SIG-M5 treated with dmso at 0.1 percent for 504 hours (cell line): Measurements from ENCODE around the gene VEGFA.
A peak's percentile ranks its signal among the peaks of the same experiment; 100 is the strongest.

Experiments used
- DNase-seq: peaks from one replicate; lab custom pipeline; 2025; ENCODE audit not compliant: unreplicated experiment; lab: John Stamatoyannopoulos, UW

Gene VEGFA

DNA sequence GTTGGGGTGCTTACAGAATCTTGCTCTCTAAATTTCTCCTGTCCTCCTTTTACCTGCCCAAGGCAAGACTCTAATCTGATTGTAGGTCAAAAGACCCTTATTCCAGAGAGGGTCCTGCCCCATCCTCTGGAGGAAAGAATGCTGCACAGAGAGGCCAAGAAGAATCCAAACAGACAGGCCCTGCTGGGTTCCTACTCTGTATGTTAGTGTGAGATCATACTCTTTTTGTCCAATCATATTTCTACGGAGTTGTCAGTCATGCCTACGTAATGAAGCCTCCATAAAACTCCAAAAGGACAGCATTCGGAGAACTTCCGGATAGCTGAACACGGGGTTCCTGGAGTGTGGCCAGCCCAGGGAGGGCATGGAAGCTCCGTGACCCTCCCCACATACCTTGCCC, 50.5 kb downstream of the VEGFA start:
- no peak for DNase-seq

DNA sequence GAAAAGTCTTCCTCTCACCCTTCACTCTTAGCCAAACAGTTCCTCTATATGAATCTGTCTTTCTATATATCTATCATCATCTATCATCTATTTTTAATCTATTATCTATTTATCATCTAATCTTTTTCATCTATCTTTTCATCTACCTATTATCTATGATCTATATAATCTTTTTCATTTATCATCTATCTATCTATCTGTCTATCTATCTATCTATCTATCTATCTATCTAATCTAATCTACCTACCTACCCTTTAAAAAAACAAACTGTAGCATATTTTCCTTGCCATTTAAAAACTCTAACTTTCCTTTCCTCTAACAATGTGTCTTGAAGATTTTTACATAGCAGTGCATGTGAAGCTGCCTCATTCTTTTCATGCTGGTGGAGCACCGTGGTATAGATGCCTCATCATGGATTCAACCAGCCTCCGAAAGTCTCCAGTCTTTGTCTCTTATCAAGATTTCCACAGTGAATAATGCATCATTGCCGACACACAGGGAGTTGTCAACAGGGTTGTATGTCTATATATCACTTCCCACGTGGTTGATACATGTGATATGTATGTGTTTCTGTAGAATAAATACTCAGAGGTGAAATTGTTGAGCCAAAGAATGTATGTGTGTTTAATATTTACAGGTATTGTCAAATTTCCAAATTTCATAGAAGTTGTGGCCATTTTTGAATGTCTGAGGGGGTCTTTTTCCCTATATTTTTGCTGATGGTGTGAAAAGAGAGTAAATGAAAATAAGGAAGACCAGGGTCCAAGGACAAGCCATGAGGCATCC, 51.3 kb downstream of the VEGFA start:
- no peak for DNase-seq

DNA sequence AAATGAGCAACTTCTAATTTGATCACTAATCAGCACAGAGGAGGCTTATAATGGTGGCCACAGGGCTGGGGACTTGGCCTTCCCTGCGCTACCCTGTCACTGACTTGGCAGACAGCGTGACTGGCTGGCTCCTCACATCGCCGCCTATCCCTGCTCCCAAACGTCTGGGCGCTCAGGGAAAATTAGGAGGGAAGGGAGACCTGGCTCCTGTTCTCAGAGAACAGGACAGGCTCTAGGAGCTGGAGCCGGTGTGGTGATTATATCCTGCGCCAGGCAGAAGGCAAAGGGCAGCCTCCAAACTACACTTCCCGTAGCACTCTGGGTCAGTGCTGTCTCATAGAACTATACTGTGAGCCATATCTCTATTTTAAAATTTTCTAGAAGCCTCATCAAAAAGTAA, 53.4 kb downstream of the VEGFA start:
- DNase-seq: no peak

- DNase-seq: peak; percentile 53
These were observed 54.1 kb downstream of the VEGFA start for GRCh38 chr6:43823879-43824702.

- no peak for DNase-seq
These were observed 54.7 kb downstream of the VEGFA start for GRCh38 chr6:43824703-43825064.

GRCh38 chr6:43825187-43826115, 55.4 kb downstream of the VEGFA start:
- DNase-seq: no peak

- DNase-seq: peak; percentile 13
These were observed 56.7 kb downstream of the VEGFA start for GRCh38 chr6:43826730-43827129.

- no peak for DNase-seq
These were observed 57.9 kb downstream of the VEGFA start for GRCh38 chr6:43827898-43828297.

DNA sequence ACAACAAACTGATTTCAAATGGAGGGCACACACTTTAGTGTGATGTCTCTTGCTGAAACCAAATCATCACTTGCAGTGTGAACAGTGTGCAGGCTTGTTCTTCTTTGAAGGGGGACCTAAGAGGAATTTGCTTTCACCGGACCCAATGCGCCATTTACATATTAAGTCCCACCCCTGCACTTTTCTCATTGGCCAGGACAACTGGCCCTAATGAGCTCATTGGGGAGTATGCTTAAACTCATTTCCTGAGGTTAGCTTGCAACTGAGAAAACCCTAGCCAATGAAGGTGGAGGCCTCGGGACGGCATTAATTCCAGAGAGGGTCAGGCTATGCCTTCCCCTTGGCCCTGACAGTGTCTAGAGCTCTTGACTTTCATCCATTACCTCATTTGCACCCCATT, 58.7 kb downstream of the VEGFA start:
- no peak for DNase-seq

- no peak for DNase-seq
These were observed 59.5 kb downstream of the VEGFA start for GRCh38 chr6:43829470-43829869.

GRCh38 chr6:43830775-43831174, 60.8 kb downstream of the VEGFA start:
- no peak for DNase-seq

DNA sequence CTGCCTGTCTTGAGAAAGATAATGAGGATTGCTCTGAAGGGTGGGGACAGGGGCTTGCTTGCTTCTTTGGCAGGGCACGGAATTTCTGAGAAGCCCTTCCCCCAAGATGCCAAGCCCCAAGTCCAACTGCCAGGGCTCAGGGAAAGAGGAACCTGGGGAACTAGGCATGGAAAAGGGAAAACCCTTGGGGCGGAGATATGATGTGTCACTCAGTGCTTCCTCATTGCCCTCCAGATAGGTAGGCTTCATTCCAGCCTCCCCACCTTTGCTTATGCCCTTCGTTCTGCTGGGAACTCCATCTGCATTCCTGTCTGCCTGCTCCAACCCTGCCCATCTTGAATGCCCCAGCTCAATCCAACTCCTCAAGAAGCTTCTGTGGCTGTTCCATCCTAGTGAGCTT, 61.2 kb downstream of the VEGFA start:
- no peak for DNase-seq

DNA sequence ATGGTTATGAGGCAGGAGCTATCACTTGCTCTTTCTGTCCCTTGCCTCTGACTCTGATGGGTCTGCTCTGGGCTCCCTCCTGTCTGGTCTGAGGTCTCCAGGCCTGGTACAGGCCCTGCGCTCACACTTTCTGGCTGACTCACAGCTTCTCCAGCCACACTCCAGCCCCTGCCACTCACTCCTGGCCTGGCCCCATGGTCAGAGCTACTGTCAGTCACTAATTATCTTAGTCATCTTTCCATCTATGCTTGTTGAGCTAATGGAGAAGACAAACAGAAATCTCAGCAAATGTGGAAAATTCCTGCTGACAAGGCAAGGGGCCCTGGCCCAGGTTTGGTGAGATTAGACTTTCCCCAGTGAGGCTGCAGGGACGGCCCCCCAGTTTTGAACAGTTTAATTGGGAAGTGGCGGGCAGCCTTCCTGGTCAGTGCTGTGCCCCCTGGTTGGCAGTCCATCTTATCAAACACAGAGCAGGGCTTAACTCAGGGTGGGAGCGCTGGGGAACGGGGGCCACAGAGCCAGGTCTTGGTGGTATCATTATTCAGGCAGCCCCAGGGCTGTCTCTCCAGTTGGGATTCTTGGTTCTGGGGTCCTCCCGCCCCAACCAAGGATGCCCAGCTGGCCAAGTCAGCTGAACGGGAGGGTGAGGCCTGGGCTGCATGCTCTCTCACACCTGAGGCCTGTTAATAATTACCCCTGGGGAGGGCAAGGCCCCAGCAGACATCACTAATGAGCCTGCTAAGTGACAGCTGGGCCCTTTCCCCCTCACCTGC, 63.4 kb downstream of the VEGFA start:
- no peak for DNase-seq

DNA sequence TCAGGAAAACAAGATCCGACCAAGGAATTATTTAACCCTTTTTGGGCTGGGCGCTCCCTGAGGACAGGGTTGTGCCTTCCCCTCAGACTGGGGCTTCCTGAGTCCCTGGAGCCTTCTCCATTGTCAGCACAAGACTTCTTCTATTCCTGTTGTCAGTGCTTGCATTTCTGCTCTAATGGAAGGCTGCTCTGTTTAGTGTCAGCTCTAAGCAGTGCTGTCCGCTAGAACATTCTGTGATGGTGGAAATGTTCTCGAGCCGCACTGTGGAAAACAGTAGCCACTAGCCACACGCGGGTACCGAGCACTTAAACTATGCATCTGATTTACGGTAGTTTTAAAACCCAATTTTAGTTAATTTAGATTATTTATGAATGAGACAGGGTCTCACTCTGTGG, 64.0 kb downstream of the VEGFA start:
- DNase-seq: no peak

DNA sequence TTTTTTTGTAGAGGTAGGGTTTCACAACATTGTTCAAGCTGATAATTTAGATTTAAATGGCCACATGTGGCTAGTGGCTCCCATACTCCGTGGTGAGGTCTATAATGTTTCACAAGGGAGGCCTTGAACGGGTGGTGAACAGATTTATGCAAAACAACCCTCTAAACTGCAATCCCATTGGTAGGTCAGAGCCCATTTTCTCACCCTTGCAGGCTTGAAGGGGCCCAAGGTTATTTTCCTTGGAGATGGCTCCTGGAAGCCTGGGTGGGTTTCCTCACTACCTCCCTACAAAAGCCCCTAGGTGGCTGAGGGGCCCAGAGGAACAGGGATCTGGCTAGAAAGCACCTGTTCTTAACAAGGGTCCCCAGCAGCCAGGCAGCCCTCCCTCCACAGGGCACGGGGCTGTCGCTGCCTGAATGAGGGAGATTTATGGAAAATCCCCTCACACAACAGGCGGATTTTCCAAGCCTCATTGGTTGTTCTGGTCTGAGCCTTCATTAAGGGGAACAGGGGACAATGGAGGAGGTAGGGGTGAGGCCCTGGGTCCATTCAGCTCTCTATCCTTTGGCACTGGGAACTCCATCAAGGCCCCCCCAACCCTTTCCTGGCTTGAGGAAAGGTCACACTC, 64.6 kb downstream of the VEGFA start:
- no peak for DNase-seq

DNA sequence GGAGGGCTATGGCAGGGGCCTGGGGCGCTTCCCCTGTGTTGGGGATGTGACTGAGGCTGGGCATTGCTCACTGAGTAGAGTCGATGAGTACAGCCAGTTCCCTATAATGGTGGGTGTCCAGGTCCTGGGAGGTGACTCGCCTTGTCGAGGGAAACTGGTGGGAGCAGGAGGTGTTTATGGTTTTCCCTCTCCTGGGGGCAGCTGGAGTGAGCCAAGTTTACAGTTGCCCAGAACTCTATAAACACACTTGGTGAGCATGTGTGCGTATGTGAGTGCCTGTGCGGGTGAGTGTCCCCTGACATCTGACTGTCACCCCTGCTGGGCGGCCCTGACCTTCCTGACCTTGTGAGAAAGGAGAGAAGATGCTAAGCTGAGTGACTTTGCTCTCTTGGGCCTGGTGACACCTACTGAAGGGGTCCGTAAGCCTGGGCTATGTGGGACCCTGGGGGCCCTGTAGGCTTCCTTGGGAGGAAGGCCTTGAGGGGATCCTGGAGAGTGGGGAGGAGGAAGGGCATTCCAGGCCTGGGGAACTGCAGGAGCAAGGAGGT, 65.9 kb downstream of the VEGFA start:
- DNase-seq: no peak
